NCI-H1417 (cell line): Measurements from ENCODE around the gene CD300C.
"Not testable (repeated sequence)": the region's sequence is repeated elsewhere in the genome, so short reads cannot be mapped to it uniquely, and the experiment has no call there.

Experiments
- DNase-seq, 3 experiments: peaks; one replicate each; lab custom pipeline; 2025; lab: John Stamatoyannopoulos, UW

The CD300C gene

GRCh38 chr17:74512624-74513091 lies 33.3 kb downstream of the CD300C start:
- no peak for DNase-seq

GRCh38 chr17:74512036-74512435 lies 33.9 kb downstream of the CD300C start:
- DNase-seq = no peak

GRCh38 chr17:74508156-74508555 lies 37.8 kb downstream of the CD300C start:
- no peak for DNase-seq

GRCh38 chr17:74503949-74504348 lies 42.0 kb downstream of the CD300C start:
- not testable (repeated sequence) for DNase-seq

- DNase-seq = no peak
Measured at GRCh38 chr17:74502861-74503260, 43.1 kb downstream of the CD300C start.

- no peak for DNase-seq
Measured at GRCh38 chr17:74499992-74500391, 45.9 kb downstream of the CD300C start.

- no peak for DNase-seq
Measured at GRCh38 chr17:74497471-74497870, 48.4 kb downstream of the CD300C start.

- peak; percentile 58 to 73 (median 66) for DNase-seq
Measured at GRCh38 chr17:74493331-74493833, 52.5 kb downstream of the CD300C start.

GRCh38 chr17:74491626-74492025 lies 54.3 kb downstream of the CD300C start:
- no peak for DNase-seq
